H9 (cell line): Measurements from ENCODE around the gene EFEMP1. TPM values are rescaled to one million over a fixed set of nuclear protein-coding genes. Genes with fewer than 3 reads are reported as not detected.

Experiments
- DNase-seq: peaks from one replicate; pipeline ENCODE4 v3.0.0-alpha.2; 2017
- H2AFZ ChIP-seq: one replicate; pipeline ENCODE4 v1.6.1; 2013; ENCODE audit warnings: mild to moderate bottlenecking, low read length, control low read depth, moderate library complexity
- H2AK5ac ChIP-seq: 2 replicates; pipeline ENCODE4 v1.6.1; 2013; ENCODE audit warnings: low read length, control low read depth, mixed read lengths; ENCODE audit not compliant: insufficient read length
- H2BK120ac ChIP-seq: one replicate; pipeline ENCODE4 v1.6.1; 2013; ENCODE audit warnings: low read depth, mild to moderate bottlenecking, low read length, control low read depth, inconsistent platforms; ENCODE audit not compliant: poor library complexity, severe bottlenecking
- H2BK12ac ChIP-seq: 2 replicates; pipeline ENCODE4 v1.6.1; 2013; ENCODE audit warnings: low read length, control low read depth, mixed read lengths, low read depth; ENCODE audit not compliant: insufficient read length
- H2BK15ac ChIP-seq: 2 replicates; pipeline ENCODE4 v1.6.1; 2013; ENCODE audit warnings: low read depth, low read length, control low read depth
- H2BK20ac ChIP-seq: one replicate; pipeline ENCODE4 v1.6.1; 2013; ENCODE audit warnings: low read depth, mild to moderate bottlenecking, low read length, control low read depth, inconsistent platforms; ENCODE audit not compliant: poor library complexity, severe bottlenecking
- H2BK5ac ChIP-seq: 2 replicates; pipeline ENCODE4 v1.6.1; 2013; ENCODE audit warnings: low read length, control low read depth, mixed read lengths; ENCODE audit not compliant: insufficient read length
- H3K14ac ChIP-seq: 2 replicates; pipeline ENCODE4 v1.6.1; 2013; ENCODE audit warnings: low read length, control low read depth; ENCODE audit not compliant: insufficient read depth
- H3K18ac ChIP-seq: 2 replicates; pipeline ENCODE4 v1.6.1; 2013; ENCODE audit warnings: low read depth, mild to moderate bottlenecking, mixed read lengths, low read length, control low read depth; ENCODE audit not compliant: insufficient read length
- H3K23ac ChIP-seq: 2 replicates; pipeline ENCODE4 v1.6.1; 2013; ENCODE audit warnings: low read length, control low read depth, mixed read lengths, low read depth; ENCODE audit not compliant: insufficient read length
- H3K23me2 ChIP-seq: 2 replicates; pipeline ENCODE4 v1.6.1; 2013; ENCODE audit warnings: low read depth, mild to moderate bottlenecking, mixed read lengths, low read length, control low read depth; ENCODE audit not compliant: insufficient read length, poor library complexity, severe bottlenecking
- H3K27ac ChIP-seq: 2 replicates; pipeline ENCODE4 v1.5.1; 2013; ENCODE audit warnings: low read length, control low read depth, mixed read lengths, low read depth; ENCODE audit not compliant: insufficient read length
- H3K27me3 ChIP-seq: 2 replicates; pipeline ENCODE4 v1.6.1; 2013; ENCODE audit warnings: low read length, control low read depth, inconsistent platforms; ENCODE audit not compliant: insufficient read depth
- H3K4ac ChIP-seq: 2 replicates; pipeline ENCODE4 v1.6.1; 2013; ENCODE audit warnings: low read depth, mild to moderate bottlenecking, control low read depth, inconsistent platforms, low read length, moderate library complexity
- H3K4me1 ChIP-seq: 2 replicates; pipeline ENCODE4 v1.6.1; 2013; ENCODE audit warnings: low read length, control low read depth, inconsistent platforms; ENCODE audit not compliant: insufficient read depth
- H3K4me2 ChIP-seq: 2 replicates; pipeline ENCODE4 v1.6.1; 2013; ENCODE audit warnings: low read length, control low read depth, mixed read lengths; ENCODE audit not compliant: insufficient read length, insufficient read depth
- H3K56ac ChIP-seq: 2 replicates; pipeline ENCODE4 v1.6.1; 2013; ENCODE audit warnings: low read depth, mild to moderate bottlenecking, mixed read lengths, low read length, control low read depth; ENCODE audit not compliant: insufficient read length
- H3K79me1 ChIP-seq: 2 replicates; pipeline ENCODE4 v1.6.1; 2013; ENCODE audit warnings: low read depth, mild to moderate bottlenecking, moderate library complexity, low read length, control low read depth, inconsistent platforms; ENCODE audit not compliant: insufficient read depth, poor library complexity, severe bottlenecking
- H3K79me2 ChIP-seq: 2 replicates; pipeline ENCODE4 v1.6.1; 2013; ENCODE audit warnings: low read length, control low read depth, inconsistent platforms; ENCODE audit not compliant: insufficient read depth
- H3K9ac ChIP-seq: 2 replicates; pipeline ENCODE4 v1.6.1; 2013; ENCODE audit warnings: low read length, control low read depth, mixed read lengths; ENCODE audit not compliant: insufficient read length; ENCODE audit errors: extremely low read depth
- H3K9me3 ChIP-seq: one replicate; pipeline ENCODE4 v1.6.1; 2013; ENCODE audit warnings: low read depth, low read length, inconsistent platforms; ENCODE audit not compliant: control insufficient read depth
- H3T11ph ChIP-seq: one replicate; pipeline ENCODE4 v1.6.1; 2013; ENCODE audit warnings: mild to moderate bottlenecking, low read length, control low read depth, inconsistent platforms
- H4K20me1 ChIP-seq: one replicate; pipeline ENCODE4 v1.6.1; 2013; ENCODE audit not compliant: control insufficient read depth, insufficient read length, insufficient read depth
- H4K5ac ChIP-seq: 2 replicates; pipeline ENCODE4 v1.6.1; 2013; ENCODE audit warnings: low read depth, mild to moderate bottlenecking, mixed read lengths, low read length, control low read depth; ENCODE audit not compliant: insufficient read length
- H4K8ac ChIP-seq: replicated peaks from 2 replicates; pipeline ENCODE4 v1.6.1; 2013; ENCODE audit warnings: low read length, control low read depth, mixed read lengths, low read depth; ENCODE audit not compliant: insufficient read length
- H4K91ac ChIP-seq: 2 replicates; pipeline ENCODE4 v1.6.1; 2013; ENCODE audit warnings: low read depth, mild to moderate bottlenecking, moderate library complexity, mixed read lengths, low read length, control low read depth; ENCODE audit not compliant: insufficient read length
- H3K27ac Mint-ChIP-seq, 3 experiments: 2 replicates in 2 of 3; 3 replicates in 1 of 3; pipeline ENCODE4 v1.8.0; 2020 to 2021; ENCODE audit warnings: mixed read lengths in 3 of 3, mild to moderate bottlenecking in 1 of 3, moderate library complexity in 1 of 3
- H3K27me3 Mint-ChIP-seq: 2 replicates; pipeline ENCODE4 v1.8.0; 2021; ENCODE audit warnings: low read depth, mild to moderate bottlenecking, moderate library complexity, mixed read lengths
- H3K36me3 Mint-ChIP-seq, 3 experiments: 2 replicates in 2 of 3; 3 replicates in 1 of 3; pipeline ENCODE4 v1.8.0; 2020 to 2021; ENCODE audit warnings: low read depth in 3 of 3, mixed read lengths in 3 of 3; ENCODE audit not compliant: insufficient read depth in 1 of 3
- H3K4me1 Mint-ChIP-seq, 2 experiments: 2 replicates each; pipeline ENCODE4 v1.8.0; 2020; ENCODE audit warnings: mixed read lengths in 2 of 2
- H3K4me3 Mint-ChIP-seq, 2 experiments: 2 replicates in 1 of 2; 3 replicates in 1 of 2; pipeline ENCODE4 v1.8.0; 2020 to 2021; ENCODE audit warnings: mild to moderate bottlenecking in 2 of 2, mixed read lengths in 2 of 2, moderate library complexity in 1 of 2
- H3K9me3 Mint-ChIP-seq, 2 experiments: 2 replicates in 1 of 2; 3 replicates in 1 of 2; pipeline ENCODE4 v1.8.0; 2020; ENCODE audit warnings: mild to moderate bottlenecking in 2 of 2, mixed read lengths in 2 of 2, moderate library complexity in 1 of 2
- WGBS: extraction: QIAGEN DNeasy Blood & Tissue Kit; methylation state at CpG from one replicate; pipeline ENCODE4 v1.1.7; 2013; ENCODE audit warnings: missing lambda C conversion rate, low lambda C conversion rate, mixed read lengths; ENCODE audit not compliant: insufficient read length; ENCODE audit errors: extremely low coverage; 5-methylcytosine and 5-hydroxymethylcytosine counted together
- total RNA-seq: library from RNA; stranded (reverse); gene quantifications from 2 replicates; pipeline ENCODE4 v1.2.1, GENCODE V29; 2021
- TF ChIP-seq, protein P1 (sequence below): fragments of 200-600 bp; sonication (generic); conservative IDR thresholded peaks from 3 replicates; pipeline ENCODE4 v1.8.0; 2021; ENCODE audit warnings: antibody characterized with exemption, mild to moderate bottlenecking

The EFEMP1 gene
- total RNA-seq, 1 experiment from 2014 or later: 3.5 TPM

DNA sequence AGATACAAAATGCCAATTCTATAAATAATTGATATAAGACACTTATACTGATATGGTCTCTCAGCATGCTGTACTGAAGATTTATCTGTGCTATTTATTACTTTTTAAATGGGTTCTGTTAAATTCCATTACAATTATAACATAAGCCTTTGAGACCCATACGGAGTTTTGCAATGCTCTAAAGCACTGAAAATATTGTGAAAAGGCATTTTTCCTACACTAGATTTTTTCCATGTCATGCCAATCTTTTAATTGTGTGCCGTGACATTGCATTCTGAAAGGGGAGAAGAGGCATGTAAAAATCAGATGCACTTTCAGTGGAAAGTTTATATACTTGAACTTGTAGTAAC, 46.5 kb downstream of the EFEMP1 start:
- Histone ChIP-seq H3K27me3 (no peaks in the 10 kb centered on the region), H4K20me1 (no peaks in the 10 kb centered on the region), H2BK120ac (no peak overlapping the region), H3K79me2 (no peaks in the 10 kb centered on the region), H4K91ac (no peak overlapping the region), H3K4me1 (no peaks in the 10 kb centered on the region; the same call in 1 of the 2 replicates), H3K14ac (no peak overlapping the region), H3K4ac (no peak overlapping the region), H2AK5ac (no peak overlapping the region), H3K27ac (no peak overlapping the region), H4K8ac (no peak overlapping the region), H2BK20ac (no peak overlapping the region), H3K4me2 (no peak overlapping the region), H4K5ac (no peak overlapping the region), H3K79me1 (no peaks in the 10 kb centered on the region), H3T11ph (no peak overlapping the region), H3K18ac (no peak overlapping the region), H2BK5ac (no peak overlapping the region), H3K23ac (no peak overlapping the region), H2AFZ (no peak overlapping the region), H2BK12ac (no peak overlapping the region), H3K56ac (no peak overlapping the region), H2BK15ac (no peak overlapping the region), H3K9me3 (no peaks in the 10 kb centered on the region), H3K23me2 (no peaks in the 10 kb centered on the region), H3K9ac (no peak overlapping the region)
- H3K36me3 Mint-ChIP-seq: no peaks in the 10 kb centered on the region
- H3K4me1 Mint-ChIP-seq: peaks cover 0 to 5% of the 10 kb centered on the region in 2 experiments; a peak in 1 of 4 replicates
- no peak overlapping the region for H3K4me3 Mint-ChIP-seq
- H3K27me3 Mint-ChIP-seq: no peaks in the 10 kb centered on the region
- H3K9me3 Mint-ChIP-seq: no peaks in the 10 kb centered on the region
- H3K27ac Mint-ChIP-seq: no peak overlapping the region
- DNase-seq: no peak
- TF ChIP-seq, protein P1, sequence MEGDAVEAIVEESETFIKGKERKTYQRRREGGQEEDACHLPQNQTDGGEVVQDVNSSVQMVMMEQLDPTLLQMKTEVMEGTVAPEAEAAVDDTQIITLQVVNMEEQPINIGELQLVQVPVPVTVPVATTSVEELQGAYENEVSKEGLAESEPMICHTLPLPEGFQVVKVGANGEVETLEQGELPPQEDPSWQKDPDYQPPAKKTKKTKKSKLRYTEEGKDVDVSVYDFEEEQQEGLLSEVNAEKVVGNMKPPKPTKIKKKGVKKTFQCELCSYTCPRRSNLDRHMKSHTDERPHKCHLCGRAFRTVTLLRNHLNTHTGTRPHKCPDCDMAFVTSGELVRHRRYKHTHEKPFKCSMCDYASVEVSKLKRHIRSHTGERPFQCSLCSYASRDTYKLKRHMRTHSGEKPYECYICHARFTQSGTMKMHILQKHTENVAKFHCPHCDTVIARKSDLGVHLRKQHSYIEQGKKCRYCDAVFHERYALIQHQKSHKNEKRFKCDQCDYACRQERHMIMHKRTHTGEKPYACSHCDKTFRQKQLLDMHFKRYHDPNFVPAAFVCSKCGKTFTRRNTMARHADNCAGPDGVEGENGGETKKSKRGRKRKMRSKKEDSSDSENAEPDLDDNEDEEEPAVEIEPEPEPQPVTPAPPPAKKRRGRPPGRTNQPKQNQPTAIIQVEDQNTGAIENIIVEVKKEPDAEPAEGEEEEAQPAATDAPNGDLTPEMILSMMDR: no peak
- WGBS: no CpG with 5 or more reads among the region's 2 CpGs
